GM20000 (cell line): ENCODE data around the gene INSYN2B.

Experiments used
- DNase-seq: peaks from one replicate; pipeline ENCODE4 v3.0.0; 2012; ENCODE audit warnings: low spot score
- CTCF ChIP-seq: IDR thresholded peaks from 2 replicates; pipeline ENCODE4 v1.5.1; 2012; ENCODE audit warnings: mild to moderate bottlenecking, control low read depth; ENCODE audit errors: extremely low read depth, missing control alignments

The INSYN2B gene

GRCh38 chr5:169874621-169875020 lies 105.7 kb downstream of the INSYN2B start:
- no peak for TF ChIP-seq CTCF
- DNase-seq: no peak

GRCh38 chr5:169873642-169874041 lies 106.7 kb downstream of the INSYN2B start:
- no peak for TF ChIP-seq CTCF

GRCh38 chr5:169871826-169872490 lies 108.3 kb downstream of the INSYN2B start:
- no peak for TF ChIP-seq CTCF
- DNase-seq: no peak

More at GRCh38 chr5:169873642-169874041, 106.7 kb downstream of the INSYN2B start:
- DNase-seq: no peak

GRCh38 chr5:169870211-169870610 lies 110.1 kb downstream of the INSYN2B start:
- no peak for TF ChIP-seq CTCF
- no peak for DNase-seq

GRCh38 chr5:169869066-169869465 lies 111.2 kb downstream of the INSYN2B start:
- DNase-seq: no peak
- TF ChIP-seq CTCF: no peak

GRCh38 chr5:169867347-169867746 lies 112.9 kb downstream of the INSYN2B start:
- no peak for TF ChIP-seq CTCF
- DNase-seq: no peak

- no peak for TF ChIP-seq CTCF
Measured at GRCh38 chr5:169864483-169864882, 115.8 kb downstream of the INSYN2B start.

More at GRCh38 chr5:169864483-169864882, 115.8 kb downstream of the INSYN2B start:
- DNase-seq: no peak
